ENCODE data around the gene DGKG. TPM values are rescaled to one million over a fixed set of nuclear protein-coding genes. Genes with fewer than 3 reads are reported as not detected.

The DGKG gene
- polyA plus RNA-seq, 1 donor, result 0.43 TPM

- DNase-seq, result no peak
These were observed 188.7 kb downstream of the DGKG start for GRCh38 chr3:186173224-186173815.

GRCh38 chr3:186172353-186172752, 189.7 kb downstream of the DGKG start:
- no peak for DNase-seq

GRCh38 chr3:186171521-186171920, 190.5 kb downstream of the DGKG start:
- DNase-seq, result no peak

GRCh38 chr3:186170516-186170915, 191.5 kb downstream of the DGKG start:
- no peak for DNase-seq

- no peak for DNase-seq
These were observed 192.7 kb downstream of the DGKG start for GRCh38 chr3:186169379-186169778.

- DNase-seq, result no peak
These were observed 193.1 kb downstream of the DGKG start for GRCh38 chr3:186168976-186169375.

- no peak for DNase-seq
These were observed 194.2 kb downstream of the DGKG start for GRCh38 chr3:186167646-186168395.

GRCh38 chr3:186166491-186167288, 195.3 kb downstream of the DGKG start:
- no peak for DNase-seq

GRCh38 chr3:186166036-186166435, 196.0 kb downstream of the DGKG start:
- DNase-seq, result no peak

GRCh38 chr3:186165331-186165730, 196.7 kb downstream of the DGKG start:
- DNase-seq, result no peak

GRCh38 chr3:186164696-186165095, 197.3 kb downstream of the DGKG start:
- DNase-seq, result no peak

- DNase-seq, result no peak
These were observed 199.8 kb downstream of the DGKG start for GRCh38 chr3:186162221-186162620.

GRCh38 chr3:186160691-186161243, 201.3 kb downstream of the DGKG start:
- no peak for DNase-seq

- no peak for DNase-seq
These were observed 207.4 kb downstream of the DGKG start for GRCh38 chr3:186154641-186155040.

GRCh38 chr3:186152889-186153292, 209.1 kb downstream of the DGKG start:
- no peak for DNase-seq

GRCh38 chr3:186152361-186152798, 209.7 kb downstream of the DGKG start:
- no peak for DNase-seq

- DNase-seq, result no peak
These were observed 210.7 kb downstream of the DGKG start for GRCh38 chr3:186151077-186151971.

GRCh38 chr3:186150041-186150830, 211.8 kb downstream of the DGKG start:
- DNase-seq, result no peak

GRCh38 chr3:186149319-186149960, 212.6 kb downstream of the DGKG start:
- no peak for DNase-seq

- no peak for DNase-seq
These were observed 217.8 kb downstream of the DGKG start for GRCh38 chr3:186144257-186144656.
